Measurements from ENCODE around the gene ADORA2A.

DNA sequence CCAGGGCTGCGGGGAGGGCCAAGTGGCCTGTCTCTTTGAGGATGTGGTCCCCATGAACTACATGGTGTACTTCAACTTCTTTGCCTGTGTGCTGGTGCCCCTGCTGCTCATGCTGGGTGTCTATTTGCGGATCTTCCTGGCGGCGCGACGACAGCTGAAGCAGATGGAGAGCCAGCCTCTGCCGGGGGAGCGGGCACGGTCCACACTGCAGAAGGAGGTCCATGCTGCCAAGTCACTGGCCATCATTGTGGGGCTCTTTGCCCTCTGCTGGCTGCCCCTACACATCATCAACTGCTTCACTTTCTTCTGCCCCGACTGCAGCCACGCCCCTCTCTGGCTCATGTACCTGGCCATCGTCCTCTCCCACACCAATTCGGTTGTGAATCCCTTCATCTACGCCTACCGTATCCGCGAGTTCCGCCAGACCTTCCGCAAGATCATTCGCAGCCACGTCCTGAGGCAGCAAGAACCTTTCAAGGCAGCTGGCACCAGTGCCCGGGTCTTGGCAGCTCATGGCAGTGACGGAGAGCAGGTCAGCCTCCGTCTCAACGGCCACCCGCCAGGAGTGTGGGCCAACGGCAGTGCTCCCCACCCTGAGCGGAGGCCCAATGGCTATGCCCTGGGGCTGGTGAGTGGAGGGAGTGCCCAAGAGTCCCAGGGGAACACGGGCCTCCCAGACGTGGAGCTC is 13.5 kb downstream of the ADORA2A start:
- TF ChIP-seq, protein P1, sequence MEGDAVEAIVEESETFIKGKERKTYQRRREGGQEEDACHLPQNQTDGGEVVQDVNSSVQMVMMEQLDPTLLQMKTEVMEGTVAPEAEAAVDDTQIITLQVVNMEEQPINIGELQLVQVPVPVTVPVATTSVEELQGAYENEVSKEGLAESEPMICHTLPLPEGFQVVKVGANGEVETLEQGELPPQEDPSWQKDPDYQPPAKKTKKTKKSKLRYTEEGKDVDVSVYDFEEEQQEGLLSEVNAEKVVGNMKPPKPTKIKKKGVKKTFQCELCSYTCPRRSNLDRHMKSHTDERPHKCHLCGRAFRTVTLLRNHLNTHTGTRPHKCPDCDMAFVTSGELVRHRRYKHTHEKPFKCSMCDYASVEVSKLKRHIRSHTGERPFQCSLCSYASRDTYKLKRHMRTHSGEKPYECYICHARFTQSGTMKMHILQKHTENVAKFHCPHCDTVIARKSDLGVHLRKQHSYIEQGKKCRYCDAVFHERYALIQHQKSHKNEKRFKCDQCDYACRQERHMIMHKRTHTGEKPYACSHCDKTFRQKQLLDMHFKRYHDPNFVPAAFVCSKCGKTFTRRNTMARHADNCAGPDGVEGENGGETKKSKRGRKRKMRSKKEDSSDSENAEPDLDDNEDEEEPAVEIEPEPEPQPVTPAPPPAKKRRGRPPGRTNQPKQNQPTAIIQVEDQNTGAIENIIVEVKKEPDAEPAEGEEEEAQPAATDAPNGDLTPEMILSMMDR (IDR thresholded peaks at IDR 0.05; ENCODE audit: low read depth, low read length, poor library complexity, severe bottlenecking): no peak
- TF ChIP-seq EZH2phosphoT487 (IDR thresholded peaks at IDR 0.05; ENCODE audit: borderline replicate concordance, low read length): no peak
